ENCODE data around the gene ADM2.

The ADM2 gene

GRCh38 chr22:50467341-50467740 lies 14.0 kb upstream of the ADM2 start:
- no peak for DNase-seq (ENCODE audit: low spot score)

- no peak for DNase-seq (ENCODE audit: low spot score)
Measured at GRCh38 chr22:50467773-50468440, 13.4 kb upstream of the ADM2 start.

GRCh38 chr22:50468626-50469025 lies 12.7 kb upstream of the ADM2 start:
- DNase-seq (ENCODE audit: low spot score): no peak

GRCh38 chr22:50469377-50470305 lies 11.7 kb upstream of the ADM2 start:
- DNase-seq (ENCODE audit: low spot score): no peak

- no peak for DNase-seq (ENCODE audit: low spot score)
Measured at GRCh38 chr22:50470491-50470890, 10.9 kb upstream of the ADM2 start.

- DNase-seq (ENCODE audit: low spot score): no peak
Measured at GRCh38 chr22:50471197-50471847, 10.0 kb upstream of the ADM2 start.

GRCh38 chr22:50471962-50472361 lies 9.4 kb upstream of the ADM2 start:
- no peak for DNase-seq (ENCODE audit: low spot score)

- no peak for DNase-seq (ENCODE audit: low spot score)
Measured at GRCh38 chr22:50473088-50473487, 8.3 kb upstream of the ADM2 start.

- no peak for DNase-seq (ENCODE audit: low spot score)
Measured at GRCh38 chr22:50473855-50474671, 7.3 kb upstream of the ADM2 start.

- DNase-seq (ENCODE audit: low spot score): peak; percentile 84
Measured at GRCh38 chr22:50474710-50475651, 6.4 kb upstream of the ADM2 start, which contains the start of gene SBF1. SBF1 (minus strand) TSS chr22:50475035; CDS start chr22:50474840, 195 bp downstream.

GRCh38 chr22:50475652-50476002 lies 5.7 kb upstream of the ADM2 start:
- DNase-seq (ENCODE audit: low spot score): no peak

- DNase-seq (ENCODE audit: low spot score): no peak
Measured at GRCh38 chr22:50476868-50477267, 4.5 kb upstream of the ADM2 start.

- DNase-seq (ENCODE audit: low spot score): no peak
Measured at GRCh38 chr22:50477923-50478322, 3.4 kb upstream of the ADM2 start.

GRCh38 chr22:50479721-50480120 lies 1.6 kb upstream of the ADM2 start:
- no peak for DNase-seq (ENCODE audit: low spot score)

- DNase-seq (ENCODE audit: low spot score): no peak
Measured at GRCh38 chr22:50481045-50481439, 301 bp upstream of the ADM2 start.

GRCh38 chr22:50482107-50483074 lies 1.0 kb downstream of the ADM2 start:
- no peak for DNase-seq (ENCODE audit: low spot score)

GRCh38 chr22:50483106-50483505 lies 1.8 kb downstream of the ADM2 start:
- no peak for DNase-seq (ENCODE audit: low spot score)

- DNase-seq (ENCODE audit: low spot score): no peak
Measured at GRCh38 chr22:50483556-50483955, 2.2 kb downstream of the ADM2 start.

Measured in SK-N-DZ (cell line).